Subcutaneous adipose tissue (tissue), 4 donors: ENCODE results near the gene ALDH3A2. TPM values are rescaled to one million over a fixed set of nuclear protein-coding genes. Genes with fewer than 3 reads are reported as not detected.

ENCODE experiments used
- total RNA-seq, 4 donors: library from RNA; depleted of rRNA; stranded (reverse); fragments of >200 nt; gene quantifications; one replicate each; pipeline ENCODE4 v1.1.0, GENCODE V29; 2016
- TF ChIP-seq, protein P1 (sequence below): fragments of 450-650 bp; IDR thresholded peaks from one replicate; pipeline ENCODE4 v1.5.1; 2016; ENCODE audit warnings: low read depth, mild to moderate bottlenecking, control low read depth, antibody characterized with exemption, moderate library complexity

The ALDH3A2 gene
- total RNA-seq, 4 donors from 2014 or later: 117 to 177 (median 133) TPM

DNA sequence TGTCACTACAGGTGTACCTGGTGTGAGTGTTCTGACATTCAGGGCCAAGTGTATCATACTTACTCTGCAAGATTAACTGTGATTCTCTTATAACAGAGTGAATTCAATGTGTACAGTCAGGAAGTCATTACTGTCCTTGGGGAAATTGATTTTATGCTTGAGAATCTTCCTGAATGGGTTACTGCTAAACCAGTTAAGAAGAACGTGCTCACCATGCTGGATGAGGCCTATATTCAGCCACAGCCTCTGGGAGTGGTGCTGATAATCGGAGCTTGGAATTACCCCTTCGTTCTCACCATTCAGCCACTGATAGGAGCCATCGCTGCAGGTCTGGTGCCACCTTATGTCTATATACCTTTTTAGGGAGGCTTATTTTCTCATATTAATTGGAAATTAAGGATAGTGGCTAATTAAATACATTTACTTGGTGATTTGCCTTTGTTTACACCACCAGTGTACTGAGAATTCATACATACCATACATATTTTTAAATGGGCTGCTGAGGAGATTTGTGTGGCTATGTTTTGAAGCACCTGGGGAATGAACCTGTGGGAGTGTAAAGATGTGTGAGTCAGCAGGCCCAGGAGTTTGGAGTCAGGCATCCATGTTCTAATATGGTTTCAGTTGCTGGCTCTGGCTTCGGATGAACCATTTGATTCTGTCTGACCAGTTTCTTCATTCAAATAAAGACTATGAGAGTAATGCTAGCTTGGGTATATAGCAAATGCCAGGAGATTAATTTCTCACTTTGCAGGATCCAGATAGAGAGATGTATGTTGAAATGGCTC lies 3.1 kb downstream of the ALDH3A2 start:
- TF ChIP-seq, protein P1, sequence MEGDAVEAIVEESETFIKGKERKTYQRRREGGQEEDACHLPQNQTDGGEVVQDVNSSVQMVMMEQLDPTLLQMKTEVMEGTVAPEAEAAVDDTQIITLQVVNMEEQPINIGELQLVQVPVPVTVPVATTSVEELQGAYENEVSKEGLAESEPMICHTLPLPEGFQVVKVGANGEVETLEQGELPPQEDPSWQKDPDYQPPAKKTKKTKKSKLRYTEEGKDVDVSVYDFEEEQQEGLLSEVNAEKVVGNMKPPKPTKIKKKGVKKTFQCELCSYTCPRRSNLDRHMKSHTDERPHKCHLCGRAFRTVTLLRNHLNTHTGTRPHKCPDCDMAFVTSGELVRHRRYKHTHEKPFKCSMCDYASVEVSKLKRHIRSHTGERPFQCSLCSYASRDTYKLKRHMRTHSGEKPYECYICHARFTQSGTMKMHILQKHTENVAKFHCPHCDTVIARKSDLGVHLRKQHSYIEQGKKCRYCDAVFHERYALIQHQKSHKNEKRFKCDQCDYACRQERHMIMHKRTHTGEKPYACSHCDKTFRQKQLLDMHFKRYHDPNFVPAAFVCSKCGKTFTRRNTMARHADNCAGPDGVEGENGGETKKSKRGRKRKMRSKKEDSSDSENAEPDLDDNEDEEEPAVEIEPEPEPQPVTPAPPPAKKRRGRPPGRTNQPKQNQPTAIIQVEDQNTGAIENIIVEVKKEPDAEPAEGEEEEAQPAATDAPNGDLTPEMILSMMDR: no peak

DNA sequence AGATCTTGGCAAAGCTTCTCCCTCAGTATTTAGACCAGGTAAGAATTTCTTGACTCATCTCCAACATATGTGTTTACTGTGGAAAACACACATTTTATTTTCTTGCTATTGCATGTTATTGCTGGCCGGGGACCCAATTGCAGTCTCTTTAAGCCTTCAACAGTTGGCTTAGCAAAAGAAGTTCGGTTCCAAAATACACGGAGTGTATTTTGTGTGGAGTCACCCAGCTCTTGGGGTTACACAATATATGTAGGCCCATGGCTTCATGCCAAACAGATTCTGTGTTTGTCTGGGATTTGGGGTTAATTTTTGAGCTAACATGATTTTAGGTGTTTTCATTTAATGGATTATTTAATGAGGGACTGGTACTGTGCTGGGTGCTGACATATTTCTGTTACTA lies 4.0 kb downstream of the ALDH3A2 start:
- TF ChIP-seq, protein P1: no peak

DNA sequence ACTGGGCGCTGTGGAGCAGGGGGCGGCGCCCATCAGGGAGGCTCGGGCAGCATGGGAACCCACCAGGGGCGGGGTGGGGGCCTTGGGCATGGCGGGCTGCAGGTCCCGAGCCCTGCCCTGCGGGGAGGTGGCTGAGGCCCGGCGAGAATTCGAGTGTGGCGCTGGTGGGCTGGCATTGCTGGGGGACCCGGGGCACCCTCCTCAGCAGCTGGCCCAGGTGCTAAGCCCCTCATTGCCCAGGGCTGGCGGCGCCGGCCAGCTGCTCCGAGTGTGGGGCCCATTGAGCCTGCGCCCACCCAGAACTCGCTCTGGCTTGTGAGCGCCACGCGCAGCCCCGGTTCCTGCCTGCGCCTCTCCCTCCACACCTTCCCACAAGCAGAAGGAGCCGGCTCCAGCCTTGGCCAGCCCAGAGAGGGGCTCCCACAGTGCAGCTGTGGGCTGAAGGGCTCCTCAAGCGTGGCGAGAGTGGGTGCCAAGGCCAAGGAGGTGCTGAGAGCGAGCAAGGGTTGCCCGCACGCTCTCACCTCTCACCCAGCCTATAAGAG lies 5.9 kb downstream of the ALDH3A2 start:
- TF ChIP-seq, protein P1: no peak

DNA sequence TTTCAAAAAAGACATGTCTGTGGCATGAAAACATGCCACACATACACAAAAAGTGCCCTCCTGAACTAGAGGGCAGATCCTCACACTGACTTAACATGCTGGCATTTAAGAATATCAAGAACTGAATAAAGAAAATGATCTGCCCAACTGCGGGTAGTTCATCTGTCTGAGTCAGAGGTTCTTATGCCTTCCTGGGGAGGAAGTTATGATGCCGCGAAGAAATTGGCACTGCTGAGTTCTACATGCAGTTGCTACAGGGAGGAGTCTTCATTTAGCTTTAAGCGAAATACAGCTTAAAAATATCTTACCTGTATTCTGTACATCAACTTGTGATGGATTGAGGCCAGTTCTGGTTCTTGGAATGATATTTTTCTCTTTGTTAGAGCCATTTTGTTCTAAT lies 6.3 kb downstream of the ALDH3A2 start:
- TF ChIP-seq, protein P1: no peak

DNA sequence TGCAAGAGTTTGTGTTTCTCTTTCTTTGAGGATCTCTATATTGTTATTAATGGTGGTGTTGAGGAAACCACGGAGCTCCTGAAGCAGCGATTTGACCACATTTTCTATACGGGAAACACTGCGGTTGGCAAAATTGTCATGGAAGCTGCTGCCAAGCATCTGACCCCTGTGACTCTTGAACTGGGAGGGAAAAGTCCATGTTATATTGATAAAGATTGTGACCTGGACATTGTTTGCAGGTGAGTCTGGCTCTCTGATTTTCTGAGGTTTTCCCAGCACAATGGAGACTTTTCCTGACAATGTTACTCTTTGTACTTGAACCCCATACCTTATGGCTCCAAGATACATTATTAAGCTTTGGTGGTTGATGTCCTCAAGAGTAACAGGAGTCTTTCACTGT lies 7.8 kb downstream of the ALDH3A2 start:
- TF ChIP-seq, protein P1: no peak

DNA sequence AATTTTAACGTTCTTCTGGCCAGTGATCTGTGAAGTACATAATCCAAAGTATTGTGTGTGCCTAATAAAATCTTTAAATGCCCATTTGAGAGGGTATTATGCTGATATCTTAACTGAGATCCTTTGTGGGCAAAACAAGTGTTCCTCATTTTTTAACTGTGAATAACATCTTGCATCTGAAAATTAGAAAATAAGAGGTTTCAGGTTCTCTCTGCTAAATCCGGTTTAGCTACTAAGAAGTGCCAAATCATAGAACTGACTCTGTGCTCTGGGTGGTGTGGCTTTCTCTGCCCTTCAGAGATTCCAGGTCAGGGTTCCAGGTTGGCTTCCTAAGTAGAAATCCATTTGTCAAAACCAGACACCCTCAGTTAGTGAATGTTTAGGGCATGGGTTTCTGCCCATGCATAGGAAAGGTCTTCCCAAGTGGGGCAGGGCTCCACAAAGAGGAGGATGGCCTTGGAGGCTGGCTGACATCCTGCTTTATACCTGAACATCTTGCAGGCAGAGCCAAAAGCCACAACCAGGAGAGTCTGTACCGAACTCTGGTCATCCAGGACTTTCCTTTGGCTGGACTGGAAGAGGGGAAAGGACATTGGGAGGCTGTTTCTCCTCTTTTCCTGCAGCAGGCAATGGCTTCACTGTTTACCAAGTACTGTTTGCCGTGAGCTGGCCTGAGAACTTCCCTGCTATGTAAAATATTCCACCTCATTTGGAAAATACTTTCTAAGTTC lies 8.5 kb downstream of the ALDH3A2 start:
- TF ChIP-seq, protein P1: no peak

DNA sequence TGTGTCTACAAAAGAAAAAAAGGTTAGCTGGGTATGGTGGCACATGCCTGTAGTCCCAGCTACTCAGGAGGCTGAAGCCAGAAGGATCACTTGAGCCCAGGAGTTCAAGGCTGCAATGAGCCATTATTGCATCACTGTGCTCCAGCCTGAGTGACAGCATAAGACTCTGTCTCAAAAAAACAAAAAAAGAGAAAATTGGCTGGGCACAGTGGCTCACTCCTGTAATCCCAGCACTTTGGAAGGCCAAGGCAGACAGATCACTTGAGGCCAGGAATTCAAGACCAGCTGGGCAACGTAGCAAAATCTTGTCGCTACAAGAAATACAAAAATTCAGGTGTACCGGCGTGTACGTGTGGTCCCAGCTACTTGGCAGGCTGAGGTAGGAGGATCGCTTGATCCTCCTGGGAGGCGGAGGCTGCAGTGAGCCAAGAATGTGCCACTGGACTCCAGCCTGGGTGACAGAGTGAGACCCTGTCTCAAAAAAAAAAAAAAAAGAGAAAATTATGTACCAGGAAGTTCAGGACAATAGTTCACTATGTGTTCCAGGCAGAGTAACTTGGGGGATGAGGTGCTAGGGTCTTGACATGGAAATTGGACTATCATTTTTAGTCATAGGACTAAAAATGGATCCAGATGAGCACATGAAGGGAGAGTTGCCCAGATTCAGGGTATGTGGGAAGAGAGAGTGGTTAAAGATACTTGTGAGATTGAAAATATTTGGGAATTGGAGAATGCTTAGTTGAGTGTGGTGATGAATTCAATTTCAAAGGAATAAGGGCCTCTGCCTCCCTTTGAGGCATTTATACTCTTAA lies 11.0 kb downstream of the ALDH3A2 start:
- TF ChIP-seq, protein P1: no peak
